Measurements from ENCODE around the gene KLHL36.

GRCh38 chr16:84687715-84688114, 39.4 kb downstream of the KLHL36 start:
- TF ChIP-seq CBX8 (IDR thresholded peaks at IDR 0.05; ENCODE audit: borderline replicate concordance, extremely low read depth, low read depth, low read length, poor library complexity, severe bottlenecking) (no peak), REST (IDR thresholded peaks at IDR 0.05; ENCODE audit: borderline replicate concordance) (no peak), REST (CRISPR knock-in tag; IDR thresholded peaks at IDR 0.05; ENCODE audit: low read depth) (no peak), CTCF (IDR thresholded peaks at IDR 0.05 in 2 of 3, conservative IDR thresholded peaks at IDR 0.05 in 1 of 3; ENCODE audit: insufficient read depth in 2 of 3, low read depth in 1 of 3, low read length in 3 of 3) (no peak), PHF21A (IDR thresholded peaks at IDR 0.05; ENCODE audit: borderline replicate concordance, low read depth) (no peak), E2F5 (CRISPR knock-in tag; IDR thresholded peaks at IDR 0.05) (no peak), FOS (IDR thresholded peaks at IDR 0.05; ENCODE audit: extremely low read depth, insufficient read length) (no peak), NKRF (IDR thresholded peaks at IDR 0.05; ENCODE audit: borderline replicate concordance) (no peak), SMAD3 (CRISPR knock-in tag; conservative IDR thresholded peaks at IDR 0.05) (no peak), POLR2A (conservative IDR thresholded peaks at IDR 0.05) (no peak), RUNX1 (IDR thresholded peaks at IDR 0.05; ENCODE audit: low read depth) (no peak)
